ENCODE data around the gene PARG.
"Not testable (repeated sequence)": the region's sequence is repeated elsewhere in the genome, so short reads cannot be mapped to it uniquely, and the experiment has no call there.

PARG gene

GRCh38 chr10:49942339-49942705 is 495 bp upstream of the PARG start:
- Histone ChIP-seq H3K4me2 (ENCODE audit: low read length) (peak overlapping the region; percentile 88), H3K4me3 (ENCODE audit: low read length) (peak overlapping the region; percentile 94), H3K9ac (ENCODE audit: low read depth, low read length) (peak overlapping the region; percentile 96)
- not testable (repeated sequence) for H3K9me3 ChIP-seq (replicated peaks; ENCODE audit: low read length); H3K27me3 ChIP-seq (ENCODE audit: control insufficient read depth, insufficient read depth, low read length); H3K4me1 ChIP-seq (ENCODE audit: control insufficient read depth, insufficient read depth, low read length); H3K36me3 ChIP-seq (ENCODE audit: insufficient read depth, low read length)

GRCh38 chr10:49931959-49932728 is 9.7 kb downstream of the PARG start:
- H3K36me3 ChIP-seq (ENCODE audit: insufficient read depth, low read length); H3K4me2 ChIP-seq (ENCODE audit: low read length); H3K9me3 ChIP-seq (replicated peaks; ENCODE audit: low read length); H3K27me3 ChIP-seq (ENCODE audit: control insufficient read depth, insufficient read depth, low read length); H3K4me1 ChIP-seq (ENCODE audit: control insufficient read depth, insufficient read depth, low read length); H3K4me3 ChIP-seq (ENCODE audit: low read length); H3K9ac ChIP-seq (ENCODE audit: low read depth, low read length): not testable (repeated sequence)

DNA sequence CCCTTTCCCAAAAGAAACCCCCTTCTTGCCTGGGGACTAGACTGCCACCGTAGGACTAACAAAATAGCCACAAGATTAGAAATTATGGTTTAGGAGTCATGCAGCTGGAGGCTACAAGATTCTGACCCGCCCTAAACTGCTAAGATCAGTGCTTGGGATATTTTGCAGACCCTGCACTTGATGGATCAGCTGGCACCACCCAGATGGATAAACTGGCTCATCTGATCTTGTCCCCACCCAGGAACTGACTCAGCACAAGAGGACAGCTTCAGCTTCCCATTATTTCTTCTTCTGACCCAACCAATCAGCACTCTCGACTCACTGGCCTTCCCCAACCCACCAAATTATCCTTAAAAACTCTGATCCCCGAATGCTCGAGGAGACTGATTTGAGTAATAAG is 10.6 kb downstream of the PARG start:
- not testable (repeated sequence) for H3K27me3 ChIP-seq (ENCODE audit: control insufficient read depth, insufficient read depth, low read length); H3K4me2 ChIP-seq (ENCODE audit: low read length); H3K4me1 ChIP-seq (ENCODE audit: control insufficient read depth, insufficient read depth, low read length); H3K9ac ChIP-seq (ENCODE audit: low read depth, low read length); H3K36me3 ChIP-seq (ENCODE audit: insufficient read depth, low read length); H3K9me3 ChIP-seq (replicated peaks; ENCODE audit: low read length); H3K4me3 ChIP-seq (ENCODE audit: low read length)

- H3K4me1 ChIP-seq (ENCODE audit: control insufficient read depth, insufficient read depth, low read length); H3K36me3 ChIP-seq (ENCODE audit: insufficient read depth, low read length); H3K9me3 ChIP-seq (replicated peaks; ENCODE audit: low read length); H3K4me3 ChIP-seq (ENCODE audit: low read length); H3K27me3 ChIP-seq (ENCODE audit: control insufficient read depth, insufficient read depth, low read length); H3K4me2 ChIP-seq (ENCODE audit: low read length); H3K9ac ChIP-seq (ENCODE audit: low read depth, low read length): not testable (repeated sequence)
Measured at GRCh38 chr10:49923572-49923971, 18.3 kb downstream of the PARG start.

- not testable (repeated sequence) for H3K4me3 ChIP-seq (ENCODE audit: low read length); H3K4me2 ChIP-seq (ENCODE audit: low read length); H3K36me3 ChIP-seq (ENCODE audit: insufficient read depth, low read length); H3K9me3 ChIP-seq (replicated peaks; ENCODE audit: low read length); H3K27me3 ChIP-seq (ENCODE audit: control insufficient read depth, insufficient read depth, low read length); H3K4me1 ChIP-seq (ENCODE audit: control insufficient read depth, insufficient read depth, low read length); H3K9ac ChIP-seq (ENCODE audit: low read depth, low read length)
Measured at GRCh38 chr10:49922041-49922440, 19.8 kb downstream of the PARG start.

- H3K9me3 ChIP-seq (replicated peaks; ENCODE audit: low read length); H3K4me2 ChIP-seq (ENCODE audit: low read length); H3K27me3 ChIP-seq (ENCODE audit: control insufficient read depth, insufficient read depth, low read length); H3K4me1 ChIP-seq (ENCODE audit: control insufficient read depth, insufficient read depth, low read length); H3K36me3 ChIP-seq (ENCODE audit: insufficient read depth, low read length); H3K4me3 ChIP-seq (ENCODE audit: low read length); H3K9ac ChIP-seq (ENCODE audit: low read depth, low read length): not testable (repeated sequence)
Measured at GRCh38 chr10:49917927-49918326, 23.9 kb downstream of the PARG start.

- not testable (repeated sequence) for H3K4me2 ChIP-seq (ENCODE audit: low read length); H3K9ac ChIP-seq (ENCODE audit: low read depth, low read length); H3K4me1 ChIP-seq (ENCODE audit: control insufficient read depth, insufficient read depth, low read length)
Measured at GRCh38 chr10:49916451-49916850, 25.4 kb downstream of the PARG start.

DNA sequence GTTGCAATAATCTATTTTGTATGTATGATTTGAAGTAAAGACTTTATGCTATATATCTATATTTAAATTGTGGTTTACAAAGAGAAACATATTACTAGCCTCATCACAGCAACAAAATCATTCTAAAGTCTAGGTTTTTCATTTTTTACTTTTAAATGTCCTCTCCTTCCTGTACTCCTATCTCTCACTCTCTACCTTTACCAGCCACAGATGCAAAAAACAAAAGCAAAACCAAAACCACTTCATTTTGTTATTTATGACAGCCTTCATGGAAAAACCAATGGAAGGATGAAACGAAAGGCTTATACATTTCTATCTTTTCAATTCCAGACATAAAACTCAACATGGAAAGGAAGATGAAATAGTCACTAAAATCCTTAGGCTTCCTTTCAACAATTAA is 31.5 kb downstream of the PARG start:
- H3K4me1 ChIP-seq (ENCODE audit: control insufficient read depth, insufficient read depth, low read length); H3K36me3 ChIP-seq (ENCODE audit: insufficient read depth, low read length); H3K9me3 ChIP-seq (replicated peaks; ENCODE audit: low read length); H3K9ac ChIP-seq (ENCODE audit: low read depth, low read length); H3K27me3 ChIP-seq (ENCODE audit: control insufficient read depth, insufficient read depth, low read length); H3K4me2 ChIP-seq (ENCODE audit: low read length); H3K4me3 ChIP-seq (ENCODE audit: low read length): not testable (repeated sequence)

More at GRCh38 chr10:49916451-49916850, 25.4 kb downstream of the PARG start:
- H3K36me3 ChIP-seq (ENCODE audit: insufficient read depth, low read length); H3K4me3 ChIP-seq (ENCODE audit: low read length); H3K27me3 ChIP-seq (ENCODE audit: control insufficient read depth, insufficient read depth, low read length); H3K9me3 ChIP-seq (replicated peaks; ENCODE audit: low read length): not testable (repeated sequence)

DNA sequence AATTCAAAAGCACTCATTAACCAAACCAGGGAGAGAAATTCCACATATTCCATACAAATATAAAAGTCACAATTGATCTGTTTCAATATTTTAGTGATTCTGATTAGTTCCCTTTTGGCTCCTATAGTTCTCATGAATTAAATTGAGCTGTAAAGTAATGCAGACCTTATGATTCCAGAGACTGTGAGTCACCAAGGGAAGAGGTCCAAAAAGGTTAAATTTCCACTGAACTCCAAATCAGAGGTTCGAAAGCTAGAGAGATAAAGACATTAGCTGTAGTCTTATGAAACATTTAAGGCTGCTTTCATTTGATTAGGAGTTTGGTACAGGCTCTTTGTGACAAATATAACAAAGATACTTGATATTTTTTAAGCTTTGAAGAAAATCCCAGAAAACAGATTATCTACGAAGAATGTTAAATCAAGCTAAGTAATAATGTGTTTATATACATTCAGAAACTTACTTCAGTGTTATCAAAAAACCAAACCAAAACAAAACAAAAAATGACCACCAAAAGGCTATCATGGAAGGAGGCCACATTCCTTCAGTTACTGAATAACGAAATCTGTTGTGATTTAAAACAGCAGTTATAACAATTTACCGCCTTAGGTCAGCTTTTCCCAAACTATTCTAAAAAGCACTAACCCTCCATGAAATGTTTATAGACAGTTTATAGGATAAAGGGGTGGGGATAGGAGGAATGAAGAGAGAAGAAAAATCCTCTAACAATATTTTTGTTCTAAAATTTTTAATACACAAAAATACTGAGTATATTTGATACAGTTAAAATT is 33.3 kb downstream of the PARG start:
- not testable (repeated sequence) for H3K9ac ChIP-seq (ENCODE audit: low read depth, low read length); H3K9me3 ChIP-seq (replicated peaks; ENCODE audit: low read length); H3K4me1 ChIP-seq (ENCODE audit: control insufficient read depth, insufficient read depth, low read length); H3K4me2 ChIP-seq (ENCODE audit: low read length); H3K27me3 ChIP-seq (ENCODE audit: control insufficient read depth, insufficient read depth, low read length); H3K36me3 ChIP-seq (ENCODE audit: insufficient read depth, low read length); H3K4me3 ChIP-seq (ENCODE audit: low read length)

DNA sequence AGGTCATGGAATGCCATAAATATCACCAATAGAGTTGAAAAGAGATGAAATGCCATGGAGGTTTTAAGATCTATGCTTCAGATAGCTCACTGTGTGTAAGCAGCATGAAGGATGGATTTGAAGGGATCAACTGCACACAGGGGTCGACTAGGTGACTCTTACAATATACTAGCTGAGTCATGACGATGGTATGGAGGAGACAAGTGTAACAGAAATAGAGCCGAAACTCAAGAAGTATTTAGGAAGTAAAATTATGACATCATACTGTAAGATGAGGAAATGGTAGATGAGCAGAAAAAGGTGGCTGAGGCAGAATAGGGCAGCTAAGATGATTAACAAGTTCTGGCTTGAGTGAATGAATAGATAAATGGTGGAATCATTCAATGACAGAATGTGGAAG is 38.0 kb downstream of the PARG start:
- H3K27me3 ChIP-seq (ENCODE audit: control insufficient read depth, insufficient read depth, low read length) = not testable (repeated sequence)

DNA sequence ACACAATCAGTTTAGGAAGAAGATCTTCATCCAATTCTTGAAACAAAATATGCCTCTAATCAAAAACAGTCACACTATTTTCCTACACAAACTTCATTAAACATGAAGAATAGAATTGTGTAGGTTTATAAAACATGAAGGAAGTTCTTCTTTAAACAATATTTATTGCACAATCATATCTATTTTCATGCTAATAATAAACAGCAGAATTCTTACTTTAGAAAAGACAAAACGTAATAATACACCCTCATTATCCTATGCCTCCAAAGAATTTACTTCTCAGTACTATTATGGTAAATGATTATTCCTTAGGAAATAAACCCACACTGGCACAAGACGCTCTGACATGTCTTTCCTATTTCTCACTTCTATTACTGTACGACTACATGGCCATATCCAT is 41.4 kb downstream of the PARG start:
- not testable (repeated sequence) for H3K27me3 ChIP-seq (ENCODE audit: control insufficient read depth, insufficient read depth, low read length); H3K9ac ChIP-seq (ENCODE audit: low read depth, low read length); H3K36me3 ChIP-seq (ENCODE audit: insufficient read depth, low read length); H3K4me1 ChIP-seq (ENCODE audit: control insufficient read depth, insufficient read depth, low read length); H3K4me2 ChIP-seq (ENCODE audit: low read length); H3K4me3 ChIP-seq (ENCODE audit: low read length); H3K9me3 ChIP-seq (replicated peaks; ENCODE audit: low read length)

More for the DNA sequence above, 38.0 kb downstream of the PARG start:
- not testable (repeated sequence) for H3K4me2 ChIP-seq (ENCODE audit: low read length); H3K4me3 ChIP-seq (ENCODE audit: low read length); H3K4me1 ChIP-seq (ENCODE audit: control insufficient read depth, insufficient read depth, low read length); H3K36me3 ChIP-seq (ENCODE audit: insufficient read depth, low read length); H3K9me3 ChIP-seq (replicated peaks; ENCODE audit: low read length); H3K9ac ChIP-seq (ENCODE audit: low read depth, low read length)

DNA sequence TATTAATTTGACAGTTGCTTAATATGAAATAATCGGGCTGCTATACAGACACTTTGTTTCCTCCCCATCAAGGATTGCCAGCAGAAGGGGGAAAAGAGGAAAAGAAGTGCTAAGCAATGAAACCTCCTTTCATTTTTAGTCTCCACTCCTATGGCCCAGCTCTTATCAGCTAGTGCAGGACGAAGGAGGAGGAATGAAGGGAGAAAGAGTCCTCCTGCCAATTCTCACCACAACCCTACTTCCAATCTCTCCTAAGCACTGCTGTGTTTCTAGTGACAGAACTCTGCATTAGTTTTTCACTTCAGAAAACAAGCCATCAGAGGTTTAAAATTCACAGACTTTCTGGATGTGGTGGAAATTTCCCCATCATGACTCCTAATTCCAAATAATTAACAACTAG is 41.8 kb downstream of the PARG start:
- H3K4me2 ChIP-seq (ENCODE audit: low read length); H3K36me3 ChIP-seq (ENCODE audit: insufficient read depth, low read length): not testable (repeated sequence)

More for the DNA sequence above, 41.8 kb downstream of the PARG start:
- not testable (repeated sequence) for H3K9ac ChIP-seq (ENCODE audit: low read depth, low read length); H3K4me3 ChIP-seq (ENCODE audit: low read length); H3K27me3 ChIP-seq (ENCODE audit: control insufficient read depth, insufficient read depth, low read length); H3K9me3 ChIP-seq (replicated peaks; ENCODE audit: low read length); H3K4me1 ChIP-seq (ENCODE audit: control insufficient read depth, insufficient read depth, low read length)
